DMS 273 treated with DMSO at 0.1 percent for 48 hours (cell line): ENCODE measurements around the gene TUBD1.
"Not testable (repeated sequence)": the region's sequence is repeated elsewhere in the genome, so short reads cannot be mapped to it uniquely, and the experiment has no call there.

Experiments
- DNase-seq: peaks from one replicate; lab custom pipeline; 2025; lab: John Stamatoyannopoulos, UW

TUBD1 gene, protein sequence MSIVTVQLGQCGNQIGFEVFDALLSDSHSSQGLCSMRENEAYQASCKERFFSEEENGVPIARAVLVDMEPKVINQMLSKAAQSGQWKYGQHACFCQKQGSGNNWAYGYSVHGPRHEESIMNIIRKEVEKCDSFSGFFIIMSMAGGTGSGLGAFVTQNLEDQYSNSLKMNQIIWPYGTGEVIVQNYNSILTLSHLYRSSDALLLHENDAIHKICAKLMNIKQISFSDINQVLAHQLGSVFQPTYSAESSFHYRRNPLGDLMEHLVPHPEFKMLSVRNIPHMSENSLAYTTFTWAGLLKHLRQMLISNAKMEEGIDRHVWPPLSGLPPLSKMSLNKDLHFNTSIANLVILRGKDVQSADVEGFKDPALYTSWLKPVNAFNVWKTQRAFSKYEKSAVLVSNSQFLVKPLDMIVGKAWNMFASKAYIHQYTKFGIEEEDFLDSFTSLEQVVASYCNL

DNA sequence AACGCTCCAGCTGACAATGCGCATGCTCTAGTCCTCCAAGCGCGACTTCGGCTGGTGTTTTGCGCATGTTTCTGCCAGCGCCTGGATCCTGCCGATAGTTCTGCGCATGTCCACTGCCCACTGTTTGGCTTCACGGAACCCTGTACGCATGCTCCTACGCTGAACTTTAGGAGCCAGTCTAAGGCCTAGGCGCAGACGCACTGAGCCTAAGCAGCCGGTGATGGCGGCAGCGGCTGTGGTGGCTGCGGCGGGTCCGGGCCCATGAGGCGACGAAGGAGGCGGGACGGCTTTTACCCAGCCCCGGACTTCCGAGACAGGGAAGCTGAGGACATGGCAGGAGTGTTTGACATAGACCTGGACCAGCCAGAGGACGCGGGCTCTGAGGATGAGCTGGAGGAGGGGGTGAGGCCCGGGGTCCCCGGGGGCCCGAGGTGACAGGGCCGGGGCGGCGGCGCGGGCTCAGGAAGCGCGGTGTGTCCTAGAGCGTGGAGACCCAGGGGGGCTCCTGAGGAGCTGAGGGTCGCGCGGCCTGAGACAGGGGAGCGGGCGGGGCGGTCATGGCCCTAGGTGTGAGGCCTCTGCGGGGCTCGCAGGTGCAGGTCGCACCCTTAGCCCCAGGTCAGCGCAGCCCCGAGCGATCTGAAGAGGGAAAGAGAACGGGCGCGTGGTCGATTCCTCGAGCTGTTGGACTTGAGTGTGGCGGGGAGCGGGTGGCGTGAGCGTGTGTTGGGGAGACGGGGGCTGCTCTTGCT lies at the start of gene TUBD1, which contains the start of gene RPS6KB1:
Gene TUBD1, minus strand, starts transcription at position 20 of the 752 bp plus-strand sequence. CDS start 1,941 bp downstream, outside the sequence.
Gene RPS6KB1, plus strand, starts transcription at position 198 of the 752 bp plus-strand sequence. Its CDS starts 64 bp downstream, at position 262.
- peak; percentile 99 for DNase-seq

DNA sequence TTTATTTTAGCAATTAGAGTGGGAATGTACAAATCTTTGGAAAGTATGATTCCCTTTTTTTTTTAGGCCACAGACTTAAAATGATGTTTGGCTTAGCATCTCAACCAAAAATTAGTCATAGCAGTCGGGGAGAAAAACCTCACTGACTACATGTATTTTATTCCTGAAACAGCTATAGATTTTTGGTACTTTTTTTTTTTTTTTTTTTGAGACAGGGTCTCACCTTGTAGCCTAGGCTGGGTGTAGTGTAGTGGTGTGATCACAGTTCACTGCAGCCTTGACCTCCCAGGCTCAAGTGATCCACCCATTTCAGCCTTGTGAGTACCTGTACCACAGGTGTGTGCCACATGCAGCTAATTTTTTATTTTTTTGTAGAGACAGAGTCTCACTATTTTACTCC lies 48.4 kb upstream of the TUBD1 start:
- no peak for DNase-seq

DNA sequence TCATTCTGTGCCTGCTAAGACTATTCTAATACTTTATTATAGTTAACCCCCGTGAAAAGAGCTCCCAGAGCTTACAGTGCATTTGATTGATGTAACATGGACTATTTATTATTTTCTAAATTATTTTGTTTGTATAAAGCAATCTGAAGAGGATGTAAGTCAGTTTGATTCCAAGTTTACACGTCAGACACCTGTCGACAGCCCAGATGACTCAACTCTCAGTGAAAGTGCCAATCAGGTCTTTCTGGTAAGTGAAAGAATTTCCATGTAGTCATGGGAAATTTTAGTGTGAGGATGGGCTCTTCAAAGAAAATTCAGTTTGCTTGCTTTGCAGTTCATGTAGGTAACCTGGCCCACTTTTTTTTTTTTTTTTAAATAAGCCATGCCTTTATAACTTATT lies 48.0 kb upstream of the TUBD1 start:
- not testable (repeated sequence) for DNase-seq

DNA sequence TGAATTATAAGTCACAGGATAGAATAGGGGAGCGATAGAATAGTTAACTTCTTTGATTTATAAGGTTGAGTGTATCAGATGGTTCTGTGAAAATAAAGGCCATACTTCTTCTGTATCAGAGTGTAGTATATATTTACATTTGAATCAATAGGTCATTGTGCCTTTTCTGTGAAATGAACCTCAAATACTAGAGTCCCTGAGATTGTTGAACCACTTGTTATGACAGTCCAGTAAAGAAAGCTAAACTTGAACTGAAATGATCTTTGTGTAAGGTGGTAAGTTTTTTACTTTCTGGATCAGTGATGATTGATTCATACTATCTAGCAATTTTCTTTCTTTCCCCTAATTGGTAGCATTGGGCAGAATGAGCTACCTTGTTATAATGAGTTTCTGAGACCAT lies 40.6 kb upstream of the TUBD1 start:
- DNase-seq = not testable (repeated sequence)

DNA sequence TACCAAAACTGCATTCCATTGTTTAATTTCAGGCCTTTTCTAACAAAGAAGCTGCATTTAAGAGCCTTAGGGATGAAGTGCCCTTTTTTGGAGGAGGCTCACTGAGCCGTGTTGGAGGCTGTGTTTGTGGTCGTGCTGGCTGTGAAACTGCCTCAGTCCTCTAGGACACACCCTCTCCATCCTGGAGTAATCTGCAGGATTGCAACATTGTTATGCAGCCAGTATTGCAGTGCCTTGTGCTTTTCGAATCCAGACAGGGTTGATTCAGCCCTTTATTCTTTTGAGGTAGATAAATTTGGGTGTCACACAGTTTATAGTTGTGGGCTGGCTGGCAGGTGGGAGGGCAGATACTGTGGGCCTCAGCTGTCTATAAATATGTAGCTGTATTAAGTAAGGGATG lies 38.0 kb upstream of the TUBD1 start:
- DNase-seq = not testable (repeated sequence)

DNA sequence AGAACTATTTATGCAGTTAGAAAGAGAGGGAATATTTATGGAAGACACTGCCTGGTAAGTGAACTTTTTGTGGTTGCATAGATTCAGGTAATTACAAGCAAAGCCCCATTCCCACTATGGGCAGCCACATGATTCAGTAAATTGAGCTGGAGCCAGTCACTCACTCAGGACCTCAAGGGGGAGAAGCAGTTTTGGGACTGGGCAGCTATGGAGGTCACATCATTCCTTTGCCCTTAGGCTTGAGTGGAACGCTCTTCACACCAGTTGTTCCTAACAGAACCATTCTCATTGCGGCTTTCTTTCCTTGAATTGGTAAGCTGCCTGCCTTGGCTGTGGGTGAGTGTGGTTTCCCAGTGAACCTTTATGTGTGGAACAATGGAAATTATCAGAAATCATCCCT lies 37.4 kb upstream of the TUBD1 start:
- DNase-seq = not testable (repeated sequence)

DNA sequence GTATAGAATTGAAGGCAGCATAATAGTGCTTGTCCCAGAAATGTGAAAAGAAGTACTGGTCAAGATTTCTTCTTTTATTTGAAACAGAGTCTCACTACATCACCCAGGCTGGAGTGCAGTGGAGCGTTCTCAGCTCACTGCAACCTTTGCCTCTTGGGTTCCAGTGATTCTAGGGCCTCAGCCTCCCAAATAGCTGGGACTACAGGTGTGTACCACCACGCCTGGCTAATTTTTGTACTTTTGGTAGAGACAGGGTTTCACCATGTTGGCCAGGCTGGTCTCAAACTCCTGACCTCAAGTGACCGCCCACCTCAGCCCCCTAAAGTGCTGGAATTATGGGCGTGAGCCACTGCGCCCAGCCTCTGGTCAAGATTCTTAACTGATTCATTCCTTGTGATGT lies 27.9 kb upstream of the TUBD1 start:
- DNase-seq = not testable (repeated sequence)

GRCh38 chr17:59916446-59916845 lies 23.7 kb upstream of the TUBD1 start:
- DNase-seq = no peak

DNA sequence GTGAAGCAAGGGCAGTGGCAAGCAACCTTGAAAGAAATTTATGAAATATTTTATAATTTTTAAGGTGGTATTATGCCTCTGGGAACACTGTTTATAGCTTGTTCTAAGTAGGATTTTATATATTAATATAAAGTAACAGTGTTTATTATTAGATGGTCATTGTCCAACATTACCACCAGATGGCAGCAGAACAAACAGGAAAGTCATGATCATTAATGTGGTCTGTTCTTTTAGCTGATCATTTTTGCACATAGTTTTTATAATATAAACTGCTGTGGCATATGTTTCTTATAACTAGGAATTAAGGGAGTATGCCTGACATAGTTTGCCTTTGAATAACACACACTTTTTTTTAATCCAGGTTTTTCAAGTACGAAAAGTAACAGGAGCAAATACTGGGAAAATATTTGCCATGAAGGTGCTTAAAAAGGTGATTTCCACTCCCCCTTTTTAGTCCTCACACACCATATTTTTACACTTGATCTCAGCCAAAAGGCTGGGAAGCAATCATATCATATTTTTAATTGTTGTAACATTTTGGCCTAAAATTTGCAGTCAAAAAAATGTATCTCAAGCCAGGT lies 21.6 kb upstream of the TUBD1 start:
- no peak for DNase-seq

DNA sequence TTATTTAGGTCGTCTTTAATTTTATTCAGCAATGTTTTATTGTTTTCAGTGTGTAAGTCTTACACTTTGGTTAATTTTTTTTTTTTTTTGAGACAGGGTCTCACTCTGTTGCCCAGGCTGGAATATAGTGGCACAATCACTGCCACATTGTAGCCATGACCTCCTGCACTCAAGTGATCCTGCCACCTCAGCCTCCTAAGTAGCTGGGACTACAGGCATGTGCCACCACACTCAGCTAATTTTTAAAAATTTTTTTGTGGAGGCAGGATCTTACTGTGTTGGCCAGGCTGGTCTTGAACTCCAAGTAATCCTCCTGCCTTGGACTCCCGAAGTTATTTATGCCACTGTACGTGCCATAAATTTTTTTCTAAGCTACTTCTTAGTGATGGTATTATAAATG lies 14.7 kb upstream of the TUBD1 start:
- DNase-seq = no peak

- no peak for DNase-seq
These were observed 10.7 kb upstream of the TUBD1 start for GRCh38 chr17:59903455-59903854.

DNA sequence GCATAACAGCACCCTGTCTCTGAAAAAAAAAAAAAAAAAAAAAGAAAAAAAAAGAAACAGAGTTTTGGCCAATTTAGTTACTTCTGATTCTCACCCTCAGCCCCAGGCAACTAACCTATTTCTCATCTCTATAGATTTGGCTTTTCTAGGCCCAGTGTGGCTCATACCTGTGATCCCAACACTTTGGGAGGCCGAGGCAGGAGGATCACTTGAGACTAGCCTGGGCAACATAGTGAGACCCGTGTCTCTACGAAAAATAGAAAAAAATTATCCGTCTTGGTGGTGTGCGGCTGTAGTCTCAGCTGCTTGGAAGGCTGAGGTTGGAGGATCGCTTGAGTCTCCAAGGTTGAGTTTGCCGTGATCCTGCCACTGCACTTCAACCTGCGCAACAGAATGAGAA lies 8.9 kb upstream of the TUBD1 start:
- DNase-seq = no peak

DNA sequence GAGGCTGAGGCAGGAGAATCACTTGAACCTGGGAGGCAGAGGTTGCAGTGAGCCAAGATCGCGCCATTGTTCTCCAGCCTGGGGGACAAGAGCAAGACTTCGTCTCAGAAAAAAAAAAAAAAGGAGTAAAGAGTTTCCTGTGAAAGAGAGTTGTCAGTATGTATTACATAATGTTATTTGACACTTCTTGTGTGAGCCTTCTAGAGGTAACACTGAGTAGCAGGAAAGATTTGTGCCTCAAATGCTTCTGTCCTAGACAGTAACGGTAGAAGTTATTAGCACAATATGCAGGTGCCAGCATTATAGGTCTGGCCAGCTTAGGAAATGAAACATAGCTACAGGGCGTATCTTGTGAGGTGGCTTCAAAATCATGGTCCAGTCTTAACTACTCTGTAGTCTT lies 6.4 kb upstream of the TUBD1 start:
- DNase-seq = no peak

DNA sequence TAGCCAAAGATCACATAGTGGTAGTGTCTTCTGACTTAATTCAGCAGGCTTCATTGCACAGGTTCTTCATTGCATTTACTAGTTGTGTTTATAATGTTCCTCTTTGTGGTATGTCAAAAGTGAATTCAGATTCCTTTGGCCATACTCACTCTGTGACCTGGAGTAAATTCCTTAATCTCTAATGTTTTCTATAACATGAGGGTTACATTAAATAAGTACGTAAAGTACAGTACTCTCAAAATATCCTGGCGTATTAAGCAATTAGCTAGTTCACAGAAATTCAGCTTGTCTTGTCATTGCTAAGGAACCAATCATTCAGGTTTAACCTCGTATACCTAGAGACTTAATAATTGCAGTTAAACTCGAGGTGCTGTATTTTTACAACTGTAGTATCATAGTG lies 4.3 kb upstream of the TUBD1 start:
- no peak for DNase-seq

GRCh38 chr17:59893676-59894100 lies 945 bp upstream of the TUBD1 start:
- peak; percentile 16 for DNase-seq

- no peak for DNase-seq
These were observed 356 bp downstream of the TUBD1 start for GRCh38 chr17:59892251-59892923.

DNA sequence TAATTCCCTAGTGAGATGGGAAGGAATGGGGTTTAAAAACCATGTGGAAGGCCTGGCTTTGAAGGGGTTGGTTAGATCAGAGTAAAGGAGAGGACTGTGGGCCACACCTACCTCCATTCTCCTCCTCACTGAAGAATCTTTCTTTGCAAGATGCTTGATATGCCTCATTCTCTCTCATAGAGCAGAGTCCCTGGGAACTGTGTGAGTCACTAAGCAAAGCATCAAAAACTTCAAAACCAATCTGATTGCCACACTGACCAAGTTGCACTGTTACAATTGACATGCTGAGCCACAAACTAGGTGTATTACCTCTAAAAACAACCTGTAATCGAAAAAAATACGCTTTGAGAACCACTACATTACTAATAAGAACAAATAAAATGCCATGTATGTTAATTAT lies 2.0 kb downstream of the TUBD1 start:
- no peak for DNase-seq

GRCh38 chr17:59888145-59888750 lies 4.5 kb downstream of the TUBD1 start:
- no peak for DNase-seq

GRCh38 chr17:59884861-59885260 lies 7.9 kb downstream of the TUBD1 start:
- DNase-seq = no peak

GRCh38 chr17:59878624-59879023 lies 14.1 kb downstream of the TUBD1 start:
- no peak for DNase-seq

GRCh38 chr17:59877965-59878364 lies 14.8 kb downstream of the TUBD1 start:
- no peak for DNase-seq

DNA sequence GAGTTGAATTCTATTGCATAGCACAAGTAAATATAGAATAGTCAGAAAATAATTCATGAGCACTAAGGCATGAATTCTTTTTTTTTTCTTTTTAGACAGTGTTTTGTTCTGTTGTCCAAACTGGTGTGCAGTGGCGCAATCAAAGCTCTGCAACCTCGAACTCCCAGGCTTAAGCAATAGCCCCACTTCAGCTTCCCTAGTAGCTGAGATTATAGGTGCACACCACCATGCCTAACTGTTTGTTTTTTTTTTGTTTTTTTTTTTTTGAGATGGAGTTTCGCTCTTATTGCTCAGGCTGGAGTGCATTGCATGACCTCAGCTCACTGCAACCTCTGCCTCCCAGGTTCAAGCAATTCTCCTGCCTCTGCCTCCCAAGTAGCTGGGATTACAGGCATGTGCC lies 16.6 kb downstream of the TUBD1 start:
- no peak for DNase-seq
